Smooth muscle cell (in vitro differentiated cells): ENCODE data around the gene MAP3K20. TPM values are rescaled to one million over a fixed set of nuclear protein-coding genes. Genes with fewer than 3 reads are reported as not detected.
"Not testable (repeated sequence)": the region's sequence is repeated elsewhere in the genome, so short reads cannot be mapped to it uniquely, and the experiment has no call there.

Experiments used
- DNase-seq: peaks from one replicate; lab custom pipeline; 2025; ENCODE audit not compliant: unreplicated experiment; lab: John Stamatoyannopoulos, UW
- H2AFZ ChIP-seq: fragments of 200-600 bp; sonication (generic); 2 replicates; pipeline ENCODE4 v1.6.0; 2016; ENCODE audit warnings: antibody characterized with exemption, low read depth, mild to moderate bottlenecking
- H3F3A ChIP-seq: fragments of 200-600 bp; sonication (generic); 2 replicates; pipeline ENCODE4 v1.6.0; 2017; ENCODE audit warnings: antibody characterized with exemption, low read depth
- H3K27ac ChIP-seq: fragments of 200-600 bp; sonication (generic); 2 replicates; pipeline ENCODE4 v1.5.1; 2016; ENCODE audit warnings: low read depth, mild to moderate bottlenecking
- H3K27me3 ChIP-seq: fragments of 200-600 bp; sonication (generic); 2 replicates; pipeline ENCODE4 v1.6.1; 2016; ENCODE audit warnings: low read depth, mild to moderate bottlenecking
- H3K36me3 ChIP-seq: fragments of 200-600 bp; sonication (generic); 2 replicates; pipeline ENCODE4 v1.5.1; 2016; ENCODE audit warnings: low read depth
- H3K4me1 ChIP-seq: fragments of 200-600 bp; sonication (generic); 2 replicates; pipeline ENCODE4 v1.5.1; 2016; ENCODE audit warnings: low read depth
- H3K4me2 ChIP-seq: fragments of 200-600 bp; sonication (generic); 2 replicates; pipeline ENCODE4 v1.6.0; 2016; ENCODE audit warnings: mild to moderate bottlenecking
- H3K4me3 ChIP-seq: fragments of 200-600 bp; sonication (generic); 2 replicates; pipeline ENCODE4 v1.5.1; 2016; ENCODE audit warnings: mild to moderate bottlenecking
- H3K79me2 ChIP-seq: fragments of 200-600 bp; sonication (generic); 2 replicates; pipeline ENCODE4 v1.6.0; 2016; ENCODE audit warnings: low read depth, mild to moderate bottlenecking
- H3K9ac ChIP-seq: fragments of 200-600 bp; sonication (generic); 2 replicates; pipeline ENCODE4 v1.6.0; 2016; ENCODE audit warnings: low read depth
- H3K9me3 ChIP-seq: fragments of 200-600 bp; sonication (generic); replicated peaks from 2 replicates; pipeline ENCODE4 v1.5.1; 2016; ENCODE audit warnings: low read depth
- H4K20me1 ChIP-seq: fragments of 200-600 bp; sonication (generic); 2 replicates; pipeline ENCODE4 v1.6.0; 2016; ENCODE audit warnings: low read depth
- WGBS: methylation state at CpG from one replicate; pipeline ENCODE4 v1.1.7; 2016; ENCODE audit warnings: low lambda C conversion rate; 5-methylcytosine and 5-hydroxymethylcytosine counted together
- polyA plus RNA-seq: library from polyadenylated mRNA; unstranded; fragments of >200 nt; fragmentation: Nextera tagmentation; extraction: Ambion mirVana; gene quantifications from 2 replicates; pipeline ENCODE4 v1.2.1, GENCODE V29; 2016
- total RNA-seq: library from RNA; depleted of rRNA; stranded (reverse); fragments of >200 nt; gene quantifications from 2 replicates; pipeline ENCODE4 v1.2.3, GENCODE V29; 2014
- TF ChIP-seq, protein P1 (sequence below): fragments of 200-600 bp; sonication (generic); IDR thresholded peaks from 2 replicates; pipeline ENCODE4 v1.5.1; 2017; ENCODE audit warnings: borderline replicate concordance, mild to moderate bottlenecking, antibody characterized with exemption; ENCODE audit not compliant: insufficient read depth, poor library complexity, severe bottlenecking

MAP3K20 gene
- total and polyA plus RNA-seq, 2 experiments from 2014 or later: 25.8 to 29.2 TPM

DNA sequence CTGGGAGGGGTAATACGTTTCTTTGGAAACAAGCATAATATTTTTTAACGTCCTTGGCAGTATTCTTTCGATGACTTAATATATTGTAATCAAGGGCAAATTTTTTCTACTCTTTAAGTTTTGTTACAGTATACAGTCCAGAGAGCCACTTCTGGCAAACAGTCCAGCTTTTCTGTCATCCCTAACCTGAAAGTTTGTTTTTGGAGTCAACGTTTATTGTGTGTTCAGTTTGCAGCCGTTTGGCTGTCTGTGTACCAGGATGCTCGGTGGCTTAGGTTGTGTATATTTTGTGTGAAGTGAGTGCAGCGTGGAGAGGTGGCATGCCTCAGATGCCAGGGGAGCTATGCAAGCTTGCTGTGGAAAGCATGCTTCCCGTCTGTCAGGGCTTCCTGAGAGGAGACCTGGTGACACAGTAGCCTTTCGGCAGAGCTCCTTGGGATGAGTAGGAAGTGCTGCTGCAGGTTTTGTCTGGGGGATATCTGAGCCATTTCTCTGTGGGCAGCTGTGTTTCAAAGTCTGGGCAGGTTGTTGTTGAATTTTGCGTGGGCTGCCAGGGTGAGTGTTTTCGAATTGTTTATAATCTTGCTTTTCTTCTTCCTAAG lies 14.7 kb downstream of the MAP3K20 start:
- Histone ChIP-seq H3F3A (peaks cover 9% of the 10 kb centered on the region), H3K79me2 (peaks cover 31% of the 10 kb centered on the region), H3K9ac (no peak overlapping the region), H3K4me3 (no peak overlapping the region), H2AFZ (no peak overlapping the region), H3K27me3 (no peaks in the 10 kb centered on the region), H4K20me1 (peaks cover 5% of the 10 kb centered on the region), H3K4me2 (peak overlapping the region; percentile 28), H3K9me3 (no peaks in the 10 kb centered on the region), H3K36me3 (peaks cover 7% of the 10 kb centered on the region), H3K27ac (peak overlapping the region; percentile 37), H3K4me1 (peaks cover 17% of the 10 kb centered on the region)
- DNase-seq: no peak
- 54% methylated on average over 11 of the region's 11 CpGs for WGBS
- TF ChIP-seq, protein P1, sequence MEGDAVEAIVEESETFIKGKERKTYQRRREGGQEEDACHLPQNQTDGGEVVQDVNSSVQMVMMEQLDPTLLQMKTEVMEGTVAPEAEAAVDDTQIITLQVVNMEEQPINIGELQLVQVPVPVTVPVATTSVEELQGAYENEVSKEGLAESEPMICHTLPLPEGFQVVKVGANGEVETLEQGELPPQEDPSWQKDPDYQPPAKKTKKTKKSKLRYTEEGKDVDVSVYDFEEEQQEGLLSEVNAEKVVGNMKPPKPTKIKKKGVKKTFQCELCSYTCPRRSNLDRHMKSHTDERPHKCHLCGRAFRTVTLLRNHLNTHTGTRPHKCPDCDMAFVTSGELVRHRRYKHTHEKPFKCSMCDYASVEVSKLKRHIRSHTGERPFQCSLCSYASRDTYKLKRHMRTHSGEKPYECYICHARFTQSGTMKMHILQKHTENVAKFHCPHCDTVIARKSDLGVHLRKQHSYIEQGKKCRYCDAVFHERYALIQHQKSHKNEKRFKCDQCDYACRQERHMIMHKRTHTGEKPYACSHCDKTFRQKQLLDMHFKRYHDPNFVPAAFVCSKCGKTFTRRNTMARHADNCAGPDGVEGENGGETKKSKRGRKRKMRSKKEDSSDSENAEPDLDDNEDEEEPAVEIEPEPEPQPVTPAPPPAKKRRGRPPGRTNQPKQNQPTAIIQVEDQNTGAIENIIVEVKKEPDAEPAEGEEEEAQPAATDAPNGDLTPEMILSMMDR: no peak

DNA sequence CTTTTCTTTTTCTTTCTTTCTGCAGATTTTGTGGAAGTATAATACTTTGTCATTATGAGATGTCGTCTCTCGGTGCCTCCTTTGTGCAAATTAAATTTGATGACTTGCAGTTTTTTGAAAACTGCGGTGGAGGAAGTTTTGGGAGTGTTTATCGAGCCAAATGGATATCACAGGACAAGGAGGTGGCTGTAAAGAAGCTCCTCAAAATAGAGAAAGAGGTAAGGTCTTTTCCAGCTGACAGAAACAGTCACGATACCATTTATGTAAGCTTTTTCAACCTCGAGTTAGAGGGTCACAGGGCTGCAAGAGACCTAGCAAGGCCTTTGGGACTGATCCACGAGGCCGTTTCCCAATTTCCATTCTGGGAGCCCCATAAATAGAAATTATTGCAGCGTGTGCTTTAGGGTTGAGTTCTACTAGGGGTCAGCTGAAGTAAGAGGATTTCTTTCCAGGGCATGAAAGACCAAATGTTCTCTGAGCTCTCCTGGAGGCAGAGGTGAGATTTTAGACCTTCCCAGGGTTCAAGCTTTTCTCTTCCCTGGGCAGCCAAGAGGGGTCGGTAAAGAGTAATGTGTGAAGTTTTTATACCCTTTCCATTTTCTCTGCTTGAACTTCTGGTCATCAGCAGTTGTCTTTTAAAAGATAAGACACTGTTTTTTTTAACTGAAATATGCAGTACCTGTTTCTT lies 15.5 kb downstream of the MAP3K20 start:
- H3K9ac ChIP-seq: no peak overlapping the region
- peaks cover 5% of the 10 kb centered on the region for H4K20me1 ChIP-seq
- H3F3A ChIP-seq: peaks cover 9% of the 10 kb centered on the region
- H3K4me2 ChIP-seq: peak overlapping the region; percentile 28
- H3K4me3 ChIP-seq: no peak overlapping the region
- H3K27ac ChIP-seq: peak overlapping the region; percentile 37
- no peak overlapping the region for H2AFZ ChIP-seq
- no peak for DNase-seq
- peaks cover 30% of the 10 kb centered on the region for H3K79me2 ChIP-seq
- TF ChIP-seq, protein P1: no peak
- 82% methylated on average over 10 of the region's 10 CpGs for WGBS
- no peaks in the 10 kb centered on the region for H3K9me3 ChIP-seq
- H3K36me3 ChIP-seq: peaks cover 7% of the 10 kb centered on the region
- H3K27me3 ChIP-seq: no peaks in the 10 kb centered on the region
- H3K4me1 ChIP-seq: peaks cover 17% of the 10 kb centered on the region

DNA sequence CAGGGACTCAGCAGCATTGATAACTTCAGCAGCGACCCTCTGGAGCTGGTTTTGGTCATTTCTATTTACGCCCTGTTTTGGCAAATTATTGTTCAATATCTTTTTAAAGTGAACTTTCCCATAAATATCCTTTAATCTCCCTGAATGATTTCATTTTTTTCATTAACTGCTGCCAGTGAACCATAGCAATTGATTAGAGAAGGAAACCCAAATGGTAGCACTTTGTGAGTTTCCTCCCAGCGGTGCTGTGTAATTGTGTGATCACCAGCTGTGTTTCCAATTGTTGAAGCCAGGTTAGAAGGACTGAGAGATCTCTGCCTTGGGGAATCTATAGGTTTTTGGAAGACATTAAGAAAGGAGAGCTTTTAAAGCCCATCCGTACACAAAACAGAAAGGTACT lies 16.3 kb downstream of the MAP3K20 start:
- H2AFZ ChIP-seq: no peak overlapping the region
- no peak overlapping the region for H3K4me2 ChIP-seq
- peaks cover 5% of the 10 kb centered on the region for H4K20me1 ChIP-seq
- H3K4me3 ChIP-seq: no peak overlapping the region
- peaks cover 8% of the 10 kb centered on the region for H3F3A ChIP-seq
- peaks cover 12% of the 10 kb centered on the region for H3K4me1 ChIP-seq
- WGBS: 96% methylated on average over 4 of the region's 4 CpGs
- no peak for DNase-seq
- H3K9ac ChIP-seq: no peak overlapping the region
- H3K27me3 ChIP-seq: no peaks in the 10 kb centered on the region
- H3K9me3 ChIP-seq: no peaks in the 10 kb centered on the region
- TF ChIP-seq, protein P1: no peak
- H3K36me3 ChIP-seq: peaks cover 7% of the 10 kb centered on the region
- H3K27ac ChIP-seq: no peak overlapping the region
- peaks cover 30% of the 10 kb centered on the region for H3K79me2 ChIP-seq

DNA sequence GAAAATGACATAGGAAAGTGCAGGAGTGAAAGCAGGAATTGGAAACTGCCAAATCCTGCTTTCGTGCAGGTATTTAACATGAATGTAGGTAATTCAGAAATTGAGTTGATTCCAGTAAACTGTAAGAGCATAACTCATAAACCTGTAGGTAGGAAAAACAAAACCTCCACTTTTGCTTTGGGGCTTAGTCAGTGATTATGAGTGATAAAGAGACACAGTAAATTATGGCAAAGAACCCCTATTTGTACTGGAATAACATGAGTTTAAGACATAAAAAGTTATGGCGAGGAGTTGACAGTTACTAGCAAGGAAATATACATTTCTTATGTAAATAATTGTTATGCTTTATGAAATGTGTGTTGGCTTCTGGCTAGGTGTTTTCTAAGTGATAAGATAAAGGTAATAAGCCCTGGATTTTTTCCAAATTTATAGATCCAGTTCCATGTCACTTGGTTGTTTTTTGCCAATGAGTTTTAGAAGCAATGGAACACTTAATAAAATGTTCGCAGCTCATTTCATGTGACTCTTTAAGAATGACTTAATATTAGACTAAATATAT lies 17.3 kb downstream of the MAP3K20 start:
- Histone ChIP-seq H3K4me1 (peaks cover 7% of the 10 kb centered on the region), H3K9ac (no peak overlapping the region), H3F3A (peaks cover 4% of the 10 kb centered on the region), H3K27me3 (no peaks in the 10 kb centered on the region), H3K36me3 (peaks cover 7% of the 10 kb centered on the region), H3K4me2 (no peak overlapping the region), H3K27ac (no peak overlapping the region), H3K4me3 (no peak overlapping the region), H3K9me3 (no peaks in the 10 kb centered on the region), H2AFZ (no peak overlapping the region), H3K79me2 (peaks cover 25% of the 10 kb centered on the region), H4K20me1 (peaks cover 5% of the 10 kb centered on the region)
- 96% methylated on average over 3 of the region's 3 CpGs for WGBS
- DNase-seq: no peak
- TF ChIP-seq, protein P1: no peak

DNA sequence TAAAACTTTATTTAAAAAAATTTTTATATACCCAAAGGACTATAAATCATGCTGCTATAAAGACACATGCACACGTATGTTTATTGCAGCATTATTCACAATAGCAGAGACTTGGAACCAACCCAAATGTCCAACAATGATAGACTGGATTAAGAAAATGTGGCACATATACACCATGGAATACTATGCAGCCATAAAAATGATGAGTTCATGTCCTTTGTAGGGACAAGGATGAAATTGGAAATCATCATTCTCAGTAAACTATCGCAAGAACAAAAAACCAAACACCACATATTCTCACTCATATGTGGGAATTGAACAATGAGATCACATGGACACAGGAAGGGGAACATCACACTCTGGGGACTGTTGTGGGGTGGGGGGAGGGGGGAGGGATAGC lies 18.0 kb downstream of the MAP3K20 start:
- H3K9ac ChIP-seq, H3K36me3 ChIP-seq, H3K27me3 ChIP-seq, H3K9me3 ChIP-seq, H3K4me3 ChIP-seq, H3K4me2 ChIP-seq, H4K20me1 ChIP-seq, H3K27ac ChIP-seq, H3F3A ChIP-seq, H3K4me1 ChIP-seq, H2AFZ ChIP-seq, DNase-seq: not testable (repeated sequence)
- H3K79me2 ChIP-seq: peaks cover 19% of the 10 kb centered on the region
- WGBS: 91% methylated on average over 2 of the region's 2 CpGs
